CD4-positive, alpha-beta T cell treated with Interleukin-2 at 100 ng/mL for 4 hours (primary cell): Measurements from ENCODE around the gene SMC1B.
"Not testable (repeated sequence)": the region's sequence is repeated elsewhere in the genome, so short reads cannot be mapped to it uniquely, and the experiment has no call there.

Experiments used
- DNase-seq: peaks from one replicate; pipeline ENCODE4 v3.0.0-alpha.2; 2020; ENCODE audit warnings: low spot score

The SMC1B gene

DNA sequence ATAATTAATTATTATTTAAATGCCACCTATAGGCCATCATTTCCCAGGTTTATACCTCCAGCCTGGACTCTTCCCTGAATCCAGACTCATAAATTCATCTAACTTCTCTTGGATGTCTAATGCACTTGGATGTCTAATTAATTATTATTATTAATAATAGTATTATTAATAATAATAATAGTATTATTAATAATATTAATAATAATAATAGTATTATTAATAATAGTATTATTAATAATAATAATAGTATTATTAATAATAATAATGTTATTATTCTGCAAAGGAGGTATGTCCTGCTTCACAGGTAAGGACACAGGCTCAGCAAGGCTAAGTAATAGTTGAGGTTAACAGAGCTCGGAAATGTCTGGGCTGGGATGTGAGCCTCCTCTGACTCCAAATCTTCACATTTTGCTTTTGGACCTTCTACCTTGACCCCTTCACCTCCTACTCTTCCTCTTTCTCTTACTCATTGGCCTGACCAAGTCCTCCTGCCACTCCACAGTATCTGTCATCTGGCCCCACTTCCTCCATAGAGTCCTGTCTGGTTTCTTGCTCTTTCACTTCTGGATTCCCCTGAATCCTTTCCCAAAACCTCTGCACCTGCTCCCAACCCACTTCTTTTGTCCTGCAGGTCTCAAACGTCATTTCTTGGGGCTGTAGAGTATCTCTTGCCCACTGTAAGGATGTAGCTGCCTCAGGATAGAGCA lies 8.1 kb upstream of the SMC1B start:
- no peak for DNase-seq

DNA sequence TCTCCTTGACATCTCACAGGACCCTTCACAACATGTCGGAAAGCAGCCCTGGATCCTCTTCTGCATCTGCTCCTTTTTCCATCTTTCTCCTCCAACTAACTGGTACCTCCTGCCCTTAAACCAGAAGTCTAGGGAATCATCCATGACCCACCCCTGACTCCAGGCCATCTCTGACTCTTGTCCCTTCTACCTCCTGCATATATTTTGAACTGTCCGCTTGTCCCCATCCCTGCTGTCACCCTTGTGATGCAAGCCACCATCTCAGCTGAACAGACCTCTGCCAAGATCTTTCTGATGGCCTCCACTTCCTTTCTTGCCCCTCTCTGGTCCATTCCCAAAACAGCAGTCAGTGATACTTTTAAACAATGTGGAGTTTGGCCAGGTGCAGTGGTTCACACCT lies 7.1 kb upstream of the SMC1B start:
- DNase-seq: no peak

DNA sequence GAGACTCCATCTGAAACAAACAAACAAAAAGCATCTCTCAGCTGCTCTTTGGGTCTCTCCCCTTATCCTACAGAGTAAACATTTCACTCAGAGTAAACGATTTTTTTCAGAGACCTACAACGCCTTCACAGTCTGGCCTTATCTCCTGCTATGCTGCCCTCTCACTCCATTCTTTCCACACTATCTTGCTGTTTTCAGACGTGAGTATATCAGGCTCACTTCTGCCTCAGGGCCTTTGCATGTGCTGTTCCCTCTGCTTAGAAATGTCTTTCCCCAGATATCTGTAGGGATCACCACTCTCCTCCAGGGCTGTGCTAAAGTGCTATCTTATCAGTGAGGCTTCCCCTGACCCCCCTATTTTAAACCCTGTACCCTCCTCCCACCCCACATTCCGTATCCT lies 6.6 kb upstream of the SMC1B start:
- no peak for DNase-seq

- DNase-seq: no peak
These were observed 5.4 kb upstream of the SMC1B start for GRCh38 chr22:45418770-45419138.

GRCh38 chr22:45418056-45418769 lies 4.8 kb upstream of the SMC1B start:
- DNase-seq: no peak

- no peak for DNase-seq
These were observed 409 bp downstream of the SMC1B start for GRCh38 chr22:45413013-45413367.

DNA sequence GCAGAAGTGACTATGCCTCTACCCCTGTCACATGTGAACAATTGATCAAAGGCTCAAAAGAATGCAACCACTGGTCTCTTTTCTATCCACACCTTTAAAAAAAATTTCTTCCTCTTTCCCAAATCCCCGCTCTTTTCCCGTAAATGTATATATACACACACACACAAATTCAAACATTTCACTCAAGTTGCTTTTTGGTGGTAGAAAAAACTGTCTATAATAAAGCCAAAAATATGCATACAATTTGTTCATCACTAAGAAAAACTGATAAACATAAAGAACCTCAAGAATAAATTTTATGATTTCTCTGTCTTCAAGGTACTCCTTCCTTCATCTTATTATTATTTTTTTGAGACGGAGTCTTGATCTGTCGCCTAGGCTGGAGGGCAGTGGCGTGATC lies 5.6 kb downstream of the SMC1B start:
- no peak for DNase-seq

GRCh38 chr22:45402466-45402985 lies 10.9 kb downstream of the SMC1B start:
- no peak for DNase-seq

DNA sequence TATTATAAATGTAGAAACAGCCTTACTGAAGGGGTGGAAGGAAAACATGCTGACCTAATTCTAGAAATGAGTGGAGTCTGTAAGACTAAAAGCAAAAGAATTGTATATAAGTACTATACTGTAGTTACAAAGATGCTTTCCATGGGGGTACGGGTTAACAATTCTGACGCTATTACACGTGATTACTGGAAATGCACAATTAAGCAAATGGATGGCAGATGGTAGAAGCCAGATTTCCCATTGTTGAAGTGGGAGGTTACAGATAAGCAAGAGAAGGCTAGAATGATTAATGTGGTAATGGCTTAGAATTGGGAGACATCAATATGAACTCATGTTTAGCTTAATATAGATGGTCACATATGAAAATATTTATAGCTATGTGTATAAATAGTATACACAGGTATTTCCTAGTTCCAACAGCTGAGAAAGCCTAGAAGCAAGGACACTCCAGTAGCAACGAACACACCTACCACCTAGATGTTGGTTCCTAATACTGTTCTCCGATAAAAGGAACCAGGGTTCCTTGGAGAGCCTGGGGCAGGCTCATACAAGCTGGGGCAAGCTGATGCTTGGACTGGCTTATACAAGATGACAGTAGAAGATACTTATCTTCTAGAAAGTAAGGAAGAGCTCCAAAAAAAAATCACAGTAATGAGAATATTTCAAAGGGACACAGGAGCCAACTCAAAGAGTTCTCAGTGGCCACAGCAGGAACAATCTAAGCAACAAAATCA lies 13.5 kb downstream of the SMC1B start:
- DNase-seq: no peak

DNA sequence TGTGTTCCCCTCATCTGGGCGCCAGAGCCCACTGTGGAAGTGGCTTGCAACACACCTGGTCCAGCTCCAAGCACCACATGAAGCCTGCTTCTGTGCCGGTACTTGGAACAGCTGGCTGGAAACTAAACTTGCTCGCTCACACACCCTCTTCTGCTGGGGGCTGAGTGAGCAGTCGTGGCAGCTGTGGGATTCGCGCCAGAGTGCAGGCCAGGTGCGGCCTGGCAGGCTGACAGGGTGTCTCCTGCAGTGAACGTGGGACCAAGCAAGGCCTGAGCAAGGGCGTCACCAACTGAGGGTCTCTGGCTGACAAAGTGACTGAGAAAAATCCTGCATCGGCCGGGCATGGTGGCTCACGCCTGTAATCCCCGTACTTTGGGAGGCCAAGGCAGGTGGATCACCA lies 15.2 kb downstream of the SMC1B start:
- no peak for DNase-seq

DNA sequence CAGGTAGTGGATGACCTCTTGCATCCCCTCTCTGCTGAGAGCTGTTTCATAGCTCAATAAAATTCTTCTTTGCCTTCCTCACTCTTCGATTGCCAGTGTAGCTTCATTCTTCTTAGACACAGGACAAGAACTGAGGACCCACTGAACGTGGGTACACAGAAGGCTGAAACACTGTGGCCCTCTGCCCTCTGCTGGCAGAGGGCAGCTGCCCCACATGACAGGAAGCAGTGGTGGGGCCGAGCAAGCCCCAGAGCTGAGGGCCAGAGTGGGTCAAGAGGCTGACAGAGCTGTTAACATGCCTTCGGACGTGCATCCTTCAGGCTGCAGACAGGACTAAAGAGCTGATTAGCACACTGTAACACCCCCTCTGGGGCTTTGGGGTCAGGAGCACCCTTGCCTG lies 15.6 kb downstream of the SMC1B start:
- DNase-seq: no peak

DNA sequence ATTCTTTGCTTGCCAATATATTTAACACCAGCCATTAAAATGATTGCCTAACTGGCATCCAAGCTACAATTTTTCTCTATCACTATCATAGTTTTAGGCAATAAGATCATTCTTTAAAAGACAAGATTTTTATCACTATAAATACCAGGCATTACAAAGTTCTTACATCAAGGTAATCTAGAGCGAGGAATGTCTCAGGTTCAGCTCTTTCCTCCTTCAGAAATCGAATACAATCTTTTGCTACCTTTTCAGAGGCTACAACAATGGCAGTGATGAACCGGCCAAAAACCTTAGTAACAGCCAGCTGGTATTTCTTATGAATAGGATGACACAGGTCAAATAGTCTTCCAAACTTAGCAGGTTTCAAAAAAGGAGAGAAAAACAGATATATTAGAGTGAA lies 23.9 kb downstream of the SMC1B start:
- no peak for DNase-seq

DNA sequence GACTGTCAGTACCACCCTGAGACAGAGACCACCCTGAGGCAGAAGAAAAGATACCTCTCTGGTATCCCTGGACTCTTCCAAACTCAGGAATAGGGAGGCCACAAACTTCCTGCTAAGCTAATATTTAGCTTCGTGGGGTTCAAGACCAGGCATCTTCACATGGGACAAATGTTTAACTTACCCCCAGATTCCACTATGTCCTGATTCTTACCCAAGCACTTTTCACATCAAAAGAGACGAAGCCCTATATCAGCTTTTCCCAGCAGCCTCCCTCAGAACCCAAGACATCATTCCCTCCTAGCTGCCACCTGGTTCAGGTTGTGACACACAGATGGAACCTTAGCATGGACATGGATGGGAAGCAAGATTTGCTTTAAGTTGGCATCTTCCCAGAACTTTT lies 32.1 kb downstream of the SMC1B start:
- DNase-seq: no peak

DNA sequence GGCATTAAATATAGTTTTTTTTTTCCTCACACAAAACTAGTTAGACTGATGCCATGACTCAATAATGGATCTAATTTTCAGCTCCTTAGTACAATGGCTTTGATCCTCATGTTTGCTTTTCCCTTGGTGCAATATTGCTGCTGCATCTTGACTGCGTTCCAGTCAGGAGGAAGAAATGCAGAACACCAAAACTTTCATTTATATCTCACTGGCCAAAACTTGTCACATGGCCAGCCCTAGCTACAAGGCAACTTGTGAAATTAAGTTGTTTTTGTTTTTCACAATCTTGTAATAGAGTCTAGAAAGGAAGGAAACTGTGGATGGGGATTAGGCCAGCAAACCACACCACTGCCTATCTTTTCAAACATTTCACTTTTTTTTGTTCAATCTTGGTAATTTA lies 36.7 kb downstream of the SMC1B start:
- DNase-seq: no peak

DNA sequence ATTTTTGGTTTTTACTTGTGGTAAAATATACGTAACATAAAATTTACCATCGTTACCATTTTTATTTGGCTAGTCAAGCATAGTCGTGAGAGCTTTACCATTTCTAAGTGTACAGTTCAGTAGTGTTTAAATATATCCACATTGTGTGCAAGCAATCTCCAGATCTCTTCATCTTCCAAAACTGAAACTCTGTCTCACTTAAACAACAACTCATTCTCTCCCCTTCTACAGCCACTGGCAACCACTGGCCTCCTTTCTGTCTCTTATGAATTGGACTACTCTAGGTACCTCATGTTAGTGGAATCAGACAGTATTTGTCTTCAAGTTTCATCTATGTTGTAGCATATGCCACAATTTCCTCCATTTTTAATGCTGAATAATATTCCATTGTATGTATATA lies 37.4 kb downstream of the SMC1B start:
- DNase-seq: no peak

- not testable (repeated sequence) for DNase-seq
These were observed 39.8 kb downstream of the SMC1B start for GRCh38 chr22:45373592-45373991.

GRCh38 chr22:45366713-45367112 lies 46.7 kb downstream of the SMC1B start:
- no peak for DNase-seq

GRCh38 chr22:45359627-45360026 lies 53.8 kb downstream of the SMC1B start:
- no peak for DNase-seq

GRCh38 chr22:45358127-45358526 lies 55.3 kb downstream of the SMC1B start:
- DNase-seq: no peak

DNA sequence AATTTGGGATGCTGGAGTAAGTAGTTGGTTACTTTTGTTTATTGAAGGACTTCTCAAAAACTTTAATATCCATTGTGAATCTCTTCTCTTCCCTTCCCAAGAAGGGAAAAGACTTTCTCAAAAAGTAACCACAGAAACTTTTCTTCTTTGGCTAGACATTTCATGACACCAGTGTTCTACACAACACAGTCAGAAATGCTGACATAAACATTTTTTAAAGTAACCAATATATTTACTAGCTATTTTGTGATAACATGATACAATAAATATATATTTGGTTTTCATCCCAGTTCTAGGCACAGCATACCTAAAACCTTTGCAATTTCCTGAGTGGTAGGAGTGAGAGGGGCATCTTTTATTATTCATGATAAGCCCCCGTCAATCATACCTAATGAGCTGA lies 55.9 kb downstream of the SMC1B start:
- DNase-seq: no peak

DNA sequence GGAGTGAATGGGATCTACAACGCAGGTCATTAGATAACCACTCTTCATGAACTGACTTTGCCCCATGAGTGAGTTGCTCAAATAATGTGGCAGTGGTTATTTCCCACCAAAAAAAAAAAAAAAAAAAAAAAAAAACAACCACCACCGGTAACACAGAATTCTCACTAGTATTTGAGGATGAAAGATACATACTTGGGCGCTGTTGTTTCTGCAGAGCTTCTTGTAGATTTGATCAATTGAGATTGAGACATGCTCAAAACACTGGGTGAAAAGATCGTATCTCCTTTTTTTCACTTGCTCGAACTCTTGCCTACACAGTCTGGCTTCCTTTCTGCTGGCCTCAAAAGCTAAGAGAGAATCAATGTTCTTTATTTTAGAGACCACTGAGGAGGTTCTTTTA lies 59.6 kb downstream of the SMC1B start:
- DNase-seq: no peak

DNA sequence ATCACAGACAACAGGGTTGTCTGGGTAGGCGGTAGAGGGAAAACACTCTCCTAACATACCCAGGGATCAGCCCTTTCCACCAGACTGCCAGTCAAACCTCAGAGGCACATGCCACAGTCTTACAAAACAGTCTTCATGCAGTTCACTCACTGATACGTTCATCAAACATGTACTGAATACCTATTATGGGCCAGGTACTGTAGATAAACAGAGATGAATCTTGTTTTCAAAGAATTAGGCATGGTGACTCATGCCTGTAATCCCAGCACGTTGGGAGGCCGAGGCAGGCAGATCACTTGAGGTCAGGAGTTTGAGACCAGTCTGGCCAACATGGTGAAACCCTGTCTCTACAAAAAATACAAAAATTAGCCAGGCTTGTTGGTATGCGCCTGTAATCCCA lies 60.6 kb downstream of the SMC1B start:
- not testable (repeated sequence) for DNase-seq

DNA sequence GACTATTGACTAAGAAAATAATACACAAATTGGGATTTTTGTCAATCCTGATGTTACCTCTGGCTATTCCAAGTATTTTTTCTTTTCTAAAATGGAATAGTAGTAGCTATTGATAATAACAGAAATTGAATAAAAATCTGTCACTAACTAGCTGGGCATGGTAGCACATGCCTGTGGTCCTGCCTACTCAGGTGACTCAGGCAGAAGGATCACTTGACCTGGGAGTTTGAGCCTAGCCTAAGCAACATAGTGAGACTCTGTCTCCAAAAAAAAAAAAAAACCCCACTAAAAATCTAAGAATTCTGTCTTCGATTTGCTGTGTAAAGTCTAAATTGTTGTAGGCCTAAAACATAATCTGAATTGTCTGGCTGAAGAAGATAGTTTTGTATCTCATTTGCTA lies 61.4 kb downstream of the SMC1B start:
- DNase-seq: no peak
